HG02571 (cell line): Measurements from ENCODE around the gene FGF22.
A peak's percentile ranks its signal among the peaks of the same experiment; 100 is the strongest.
"Not testable (repeated sequence)": the region's sequence is repeated elsewhere in the genome, so short reads cannot be mapped to it uniquely, and the experiment has no call there.

Experiments
- ATAC-seq: cut with Tn5 transposase; IDR thresholded peaks from one replicate; pipeline ENCODE4 v1.9.1; 2021; ENCODE audit warnings: mild to moderate bottlenecking, moderate library complexity; ENCODE audit not compliant: unreplicated experiment

The FGF22 gene

GRCh38 chr19:639253-640160, at the start of gene FGF22:
FGF22 (plus strand) TSS chr19:639879; CDS start chr19:639926, 47 bp downstream.
- peak; percentile 39 for ATAC-seq

GRCh38 chr19:590396-590745, 49.3 kb upstream of the FGF22 start:
- ATAC-seq, result no peak

- ATAC-seq, result no peak
These were observed 49.0 kb upstream of the FGF22 start for GRCh38 chr19:590750-591098.

GRCh38 chr19:591099-591958, 48.4 kb upstream of the FGF22 start:
- no peak for ATAC-seq

GRCh38 chr19:592101-592500, 47.6 kb upstream of the FGF22 start:
- ATAC-seq, result no peak

- ATAC-seq, result no peak
These were observed 46.6 kb upstream of the FGF22 start for GRCh38 chr19:593055-593454.

GRCh38 chr19:593505-593904, 46.2 kb upstream of the FGF22 start:
- ATAC-seq, result no peak

GRCh38 chr19:594265-594870, 45.3 kb upstream of the FGF22 start:
- ATAC-seq, result no peak

- no peak for ATAC-seq
These were observed 44.1 kb upstream of the FGF22 start for GRCh38 chr19:595326-596262.

- ATAC-seq, result no peak
These were observed 43.4 kb upstream of the FGF22 start for GRCh38 chr19:596263-596655.

GRCh38 chr19:597406-598315, 42.0 kb upstream of the FGF22 start:
- no peak for ATAC-seq

- ATAC-seq, result no peak
These were observed 38.4 kb upstream of the FGF22 start for GRCh38 chr19:601310-601709.

- ATAC-seq, result no peak
These were observed 37.9 kb upstream of the FGF22 start for GRCh38 chr19:601790-602189.

GRCh38 chr19:602391-603301, 37.0 kb upstream of the FGF22 start:
- no peak for ATAC-seq

GRCh38 chr19:603302-603639, 36.4 kb upstream of the FGF22 start:
- not testable (repeated sequence) for ATAC-seq

GRCh38 chr19:603779-604178, 35.9 kb upstream of the FGF22 start:
- ATAC-seq, result not testable (repeated sequence)

- no peak for ATAC-seq
These were observed 35.3 kb upstream of the FGF22 start for GRCh38 chr19:604355-604754.
